ENCODE measurements around the gene NAA38.
"Not testable (repeated sequence)": the region's sequence is repeated elsewhere in the genome, so short reads cannot be mapped to it uniquely, and the experiment has no call there.

The NAA38 gene

GRCh38 chr17:7825206-7825990, 32.0 kb downstream of the NAA38 start:
- no peak for DNase-seq (ENCODE audit: low read depth in 2 of 3, low spot score in 1 of 3)

GRCh38 chr17:7824021-7824924, 33.1 kb downstream of the NAA38 start:
- DNase-seq (ENCODE audit: low read depth in 2 of 3, low spot score in 1 of 3), result no peak

GRCh38 chr17:7823581-7824001, 33.8 kb downstream of the NAA38 start:
- DNase-seq (ENCODE audit: low read depth in 2 of 3, low spot score in 1 of 3), result no peak

- DNase-seq (ENCODE audit: low read depth in 2 of 3, low spot score in 1 of 3), result no peak
These were observed 35.2 kb downstream of the NAA38 start for GRCh38 chr17:7822126-7822525.

GRCh38 chr17:7820231-7820630, 37.1 kb downstream of the NAA38 start:
- no peak for DNase-seq (ENCODE audit: low read depth in 2 of 3, low spot score in 1 of 3)

- DNase-seq (ENCODE audit: low read depth in 2 of 3, low spot score in 1 of 3), result no peak
These were observed 38.4 kb downstream of the NAA38 start for GRCh38 chr17:7818746-7819645.

GRCh38 chr17:7818026-7818425, 39.3 kb downstream of the NAA38 start:
- DNase-seq (ENCODE audit: low read depth in 2 of 3, low spot score in 1 of 3), result no peak

GRCh38 chr17:7817643-7817964, 39.8 kb downstream of the NAA38 start:
- DNase-seq (ENCODE audit: low read depth in 2 of 3, low spot score in 1 of 3), result no peak

- DNase-seq (ENCODE audit: low read depth in 2 of 3, low spot score in 1 of 3), result no peak
These were observed 40.3 kb downstream of the NAA38 start for GRCh38 chr17:7816926-7817642.

GRCh38 chr17:7814969-7815368, 42.4 kb downstream of the NAA38 start:
- DNase-seq (ENCODE audit: low read depth in 2 of 3, low spot score in 1 of 3), result no peak

GRCh38 chr17:7811251-7811650, 46.1 kb downstream of the NAA38 start:
- no peak for DNase-seq (ENCODE audit: low read depth in 2 of 3, low spot score in 1 of 3)

- not testable (repeated sequence) for DNase-seq (ENCODE audit: low read depth in 2 of 3, low spot score in 1 of 3)
These were observed 47.5 kb downstream of the NAA38 start for GRCh38 chr17:7809791-7810343.

- no peak for DNase-seq (ENCODE audit: low read depth in 2 of 3, low spot score in 1 of 3)
These were observed 48.1 kb downstream of the NAA38 start for GRCh38 chr17:7809086-7809790.

GRCh38 chr17:7807206-7807605, 50.2 kb downstream of the NAA38 start:
- no peak for DNase-seq (ENCODE audit: low read depth in 2 of 3, low spot score in 1 of 3)

All from stimulated activated CD4-positive, alpha-beta T cell treated with anti-CD3 and anti-CD28 coated beads, Interleukin-12 subunit alpha, Interleukin-12 subunit beta, amount 100 ng/mL, for 48 hours (primary cell).